Lower leg skin (tissue), 4 donors: ENCODE measurements around the gene MGMT. TPM values are rescaled to one million over a fixed set of nuclear protein-coding genes. Genes with fewer than 3 reads are reported as not detected.
A peak's percentile ranks its signal among the peaks of the same experiment; 100 is the strongest.

Experiments
- DNase-seq, 2 donors: peaks; one replicate each; pipeline ENCODE4 v3.0.0-alpha.2; 2019; ENCODE audit warnings: low spot score in 2 of 2
- H3K4me3 ChIP-seq: fragments of 200-600 bp; sonication (generic); 2 replicates; pipeline ENCODE4 v1.5.1; 2017; ENCODE audit warnings: mild to moderate bottlenecking, low read depth; ENCODE audit not compliant: poor library complexity, severe bottlenecking
- CTCF ChIP-seq, 3 donors: fragments of 450-650 bp; IDR thresholded peaks; one replicate each; pipeline ENCODE4 v1.5.1; 2016; ENCODE audit warnings: antibody characterized with exemption in 3 of 3, mild to moderate bottlenecking in 3 of 3, moderate library complexity in 2 of 3
- POLR2A ChIP-seq, 2 donors: fragments of 450-650 bp; IDR thresholded peaks; one replicate each; pipeline ENCODE4 v1.6.1; 2016 to 2017; ENCODE audit warnings: antibody characterized with exemption in 2 of 2, mild to moderate bottlenecking in 1 of 2, moderate library complexity in 1 of 2
- WGBS, 2 donors: methylation state at CpG; one replicate each; pipeline ENCODE4 v1.1.5; 2018; 5-methylcytosine and 5-hydroxymethylcytosine counted together
- intact Hi-C: fragments of 100-400 bp; cut with DNase I; formaldehyde crosslinking; loops from one replicate; pipeline ENCODE4 v1.15.0; 2023; ENCODE audit warnings: low total_unique reads
- total RNA-seq, 4 donors: library from RNA; depleted of rRNA; stranded (reverse); fragments of >200 nt; gene quantifications; one replicate each; pipeline ENCODE4 v1.1.0, GENCODE V29; 2016

The MGMT gene
- total RNA-seq, 4 donors from 2014 or later, result 13.1 to 38.7 (median 29.2) TPM

- TF ChIP-seq POLR2A (IDR thresholded peaks at IDR 0.05) (no peak), CTCF (IDR thresholded peaks at IDR 0.05) (no peak)
- intact Hi-C loops, result no loop called here
- WGBS, 2 donors, result 95 to 98% methylated on average over 13 to 15 of the region's 15 CpGs
- DNase-seq, result peak in 1 of 2 donors; percentile 60
- no peak overlapping the region for H3K4me3 ChIP-seq
Measured at GRCh38 chr10:129771576-129771975, 304.5 kb downstream of the MGMT start.

- intact Hi-C loops, result no loop called here
- TF ChIP-seq POLR2A (IDR thresholded peaks at IDR 0.05) (no peak), CTCF (IDR thresholded peaks at IDR 0.05) (no peak)
- 81 to 85% methylated on average over 13 of the region's 13 CpGs for WGBS, 2 donors
- H3K4me3 ChIP-seq, result no peak overlapping the region
- DNase-seq, result peak in 1 of 2 donors; percentile 78
Measured at GRCh38 chr10:129771991-129772431, 305.0 kb downstream of the MGMT start.

GRCh38 chr10:129772468-129773358 is 305.7 kb downstream of the MGMT start:
- 74 to 84% methylated on average over 16 to 17 of the region's 17 CpGs for WGBS, 2 donors
- DNase-seq, result peak in 1 of 2 donors; percentile 56
- H3K4me3 ChIP-seq, result no peak overlapping the region
- intact Hi-C loops, result no loop called here
- TF ChIP-seq CTCF (IDR thresholded peaks at IDR 0.05), result no peak
- no peak for TF ChIP-seq POLR2A (IDR thresholded peaks at IDR 0.05)

- 84 to 94% methylated on average over 9 to 11 of the region's 11 CpGs for WGBS, 2 donors
- TF ChIP-seq CTCF (IDR thresholded peaks at IDR 0.05) (no peak), POLR2A (IDR thresholded peaks at IDR 0.05) (no peak)
- intact Hi-C loops, result no loop called here
- DNase-seq, result peak in 1 of 2 donors; percentile 71
- H3K4me3 ChIP-seq, result no peak overlapping the region
Measured at GRCh38 chr10:129773359-129773990, 306.4 kb downstream of the MGMT start.

- H3K4me3 ChIP-seq, result no peak overlapping the region
- peak in 1 of 2 donors; percentile 83 for DNase-seq
- intact Hi-C loops, result no loop called here
- WGBS, 2 donors, result 78 to 87% methylated on average over 9 to 10 of the region's 14 CpGs
- TF ChIP-seq CTCF (IDR thresholded peaks at IDR 0.05), result no peak
- no peak for TF ChIP-seq POLR2A (IDR thresholded peaks at IDR 0.05)
Measured at GRCh38 chr10:129774082-129774735, 307.2 kb downstream of the MGMT start.
